ELR (cell line): ENCODE measurements around the gene PPT2.

Source experiments
- DNase-seq: peaks from one replicate; pipeline ENCODE4 v3.0.0-alpha.2; 2015; ENCODE audit warnings: low read depth

The PPT2 gene

GRCh38 chr6:32151863-32152768, 1.8 kb upstream of the PPT2 start, which contains the start of gene PRRT1:
Gene PRRT1, minus strand, starts transcription at chr6:32151939. Its CDS starts 112 bp downstream, at chr6:32151827.
- DNase-seq, result peak; percentile 34

DNA sequence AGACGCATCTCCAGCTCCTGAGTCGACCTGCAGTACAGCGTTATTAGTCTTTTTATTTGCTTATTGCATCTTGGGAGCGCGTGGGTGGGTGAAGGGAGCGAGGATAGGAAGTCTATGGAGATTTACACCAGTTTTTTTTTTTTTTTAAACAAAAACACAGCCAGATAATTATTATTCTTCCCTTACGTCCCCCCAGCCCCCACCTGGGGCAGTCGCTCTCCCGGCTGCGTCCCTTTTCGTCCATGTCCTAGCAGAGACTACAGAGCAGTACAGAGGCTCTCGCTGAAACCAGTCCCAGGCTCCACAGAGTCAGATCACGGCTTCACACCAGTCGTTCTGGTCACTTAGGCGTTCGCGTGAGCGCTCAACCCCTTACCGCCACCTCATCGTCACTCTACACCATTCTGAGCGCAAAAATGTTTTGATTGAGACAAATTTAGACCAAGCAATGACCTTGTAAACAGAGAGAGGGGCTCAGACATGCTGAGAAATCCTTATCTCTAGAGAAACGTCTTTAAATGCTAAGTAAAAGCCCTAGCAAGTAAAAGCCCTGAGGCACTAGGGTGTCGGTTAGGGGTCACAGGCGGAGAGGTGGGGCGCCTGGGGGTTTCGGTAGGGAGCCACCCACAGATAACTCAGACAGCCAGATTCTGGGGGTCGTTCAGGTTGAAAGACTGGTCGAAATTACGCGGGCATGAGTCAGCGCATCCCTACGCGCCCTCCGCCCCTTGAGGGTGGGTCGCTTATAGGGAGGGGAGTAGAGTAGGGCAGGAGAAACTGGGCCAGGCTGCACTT, 975 bp upstream of the PPT2 start:
- DNase-seq, result peak; percentile 64

- DNase-seq, result peak; percentile 80
Measured at GRCh38 chr6:32154514-32155161, 697 bp downstream of the PPT2 start.

GRCh38 chr6:32156891-32157290, 3.0 kb downstream of the PPT2 start:
- DNase-seq, result no peak

- DNase-seq, result no peak
Measured at GRCh38 chr6:32158052-32158451, 4.1 kb downstream of the PPT2 start.

DNA sequence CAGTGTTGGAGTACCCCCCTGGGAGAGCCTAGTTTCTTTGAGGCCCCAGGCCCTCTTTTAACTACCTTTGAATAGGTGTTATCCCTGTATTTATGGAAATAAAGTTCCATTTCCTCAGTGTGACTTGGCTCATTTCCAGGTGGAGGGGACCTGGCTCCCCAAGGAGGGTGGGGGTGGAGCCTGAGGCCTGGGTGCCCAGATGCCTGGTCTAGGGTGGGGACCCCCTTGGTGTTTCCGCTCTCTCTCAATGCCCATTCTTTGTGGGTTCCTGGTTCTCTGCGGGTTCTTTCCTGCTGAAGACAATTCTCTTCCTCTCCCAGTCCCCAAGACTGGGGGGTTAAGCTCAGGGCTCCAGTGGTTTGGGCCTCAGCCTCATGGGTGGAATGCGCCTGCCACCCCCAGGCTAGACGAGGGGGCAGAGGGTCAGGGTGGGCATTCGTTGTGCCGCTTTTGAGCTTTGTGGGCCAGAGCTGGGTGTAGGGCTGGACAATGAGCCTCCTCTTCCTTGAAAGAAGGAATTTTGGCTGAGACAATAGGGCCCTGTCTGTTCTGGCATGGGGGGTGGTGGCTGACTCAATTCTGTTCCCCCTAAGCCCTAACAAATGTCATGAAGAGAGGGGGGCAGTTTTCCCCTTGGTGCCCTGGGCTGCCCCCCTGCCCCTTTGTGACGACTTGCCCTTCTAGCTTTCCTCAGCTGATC, 9.8 kb downstream of the PPT2 start:
- no peak for DNase-seq

DNA sequence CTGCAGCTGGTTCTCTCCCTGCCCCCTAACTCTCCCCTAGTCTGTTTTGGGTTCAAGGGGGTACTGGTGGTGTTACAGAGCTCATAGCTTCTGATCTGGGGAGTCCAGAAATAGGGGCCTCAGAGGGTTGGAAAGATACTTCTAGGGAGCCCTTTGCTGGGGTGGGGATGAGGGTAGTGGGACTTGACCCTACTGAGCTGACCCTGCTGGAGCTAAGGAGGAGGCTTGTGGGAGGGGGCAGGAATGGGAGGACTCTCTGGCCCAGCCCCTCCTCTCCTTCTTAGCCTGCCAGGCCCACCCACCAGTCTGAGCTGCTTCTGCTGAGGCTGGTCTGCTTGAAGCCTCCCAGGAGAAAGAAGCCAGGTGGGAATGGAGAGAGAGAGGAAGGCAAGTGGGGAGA, 10.4 kb downstream of the PPT2 start, which contains the start of gene EGFL8:
EGFL8 (plus strand) TSS at position 301 of the 400 bp plus-strand sequence. CDS start 1,571 bp downstream, outside the sequence.
- DNase-seq, result no peak

DNA sequence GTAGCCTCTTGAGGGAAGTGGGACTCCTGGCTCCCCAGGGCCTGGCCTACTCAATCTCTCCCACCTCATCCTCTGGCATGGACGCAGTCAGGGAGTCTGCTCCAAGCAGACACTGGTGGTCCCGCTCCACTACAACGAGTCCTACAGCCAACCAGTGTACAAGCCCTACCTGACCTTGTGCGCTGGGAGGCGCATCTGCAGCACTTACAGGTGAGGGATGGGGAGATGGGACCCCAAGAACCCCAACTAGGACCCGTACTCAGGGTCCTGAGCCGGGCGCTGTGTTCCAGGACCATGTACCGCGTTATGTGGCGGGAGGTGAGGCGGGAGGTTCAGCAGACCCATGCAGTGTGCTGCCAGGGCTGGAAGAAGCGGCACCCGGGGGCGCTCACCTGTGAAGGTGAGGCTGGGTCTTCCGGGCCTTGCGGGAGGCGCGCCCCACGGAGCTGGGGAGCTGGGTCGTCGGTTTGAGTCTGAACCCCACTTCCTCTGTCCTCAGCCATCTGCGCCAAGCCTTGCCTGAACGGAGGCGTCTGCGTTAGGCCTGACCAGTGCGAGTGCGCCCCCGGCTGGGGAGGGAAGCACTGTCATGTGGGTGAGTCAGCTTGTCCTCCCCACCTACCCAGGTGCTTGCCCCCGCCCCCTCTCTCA, 12.6 kb downstream of the PPT2 start:
- DNase-seq, result no peak

GRCh38 chr6:32167154-32167760, 13.3 kb downstream of the PPT2 start:
- no peak for DNase-seq

- DNase-seq, result no peak
Measured at GRCh38 chr6:32167761-32168262, 13.9 kb downstream of the PPT2 start.

- no peak for DNase-seq
Measured at GRCh38 chr6:32168350-32168749, 14.4 kb downstream of the PPT2 start.

DNA sequence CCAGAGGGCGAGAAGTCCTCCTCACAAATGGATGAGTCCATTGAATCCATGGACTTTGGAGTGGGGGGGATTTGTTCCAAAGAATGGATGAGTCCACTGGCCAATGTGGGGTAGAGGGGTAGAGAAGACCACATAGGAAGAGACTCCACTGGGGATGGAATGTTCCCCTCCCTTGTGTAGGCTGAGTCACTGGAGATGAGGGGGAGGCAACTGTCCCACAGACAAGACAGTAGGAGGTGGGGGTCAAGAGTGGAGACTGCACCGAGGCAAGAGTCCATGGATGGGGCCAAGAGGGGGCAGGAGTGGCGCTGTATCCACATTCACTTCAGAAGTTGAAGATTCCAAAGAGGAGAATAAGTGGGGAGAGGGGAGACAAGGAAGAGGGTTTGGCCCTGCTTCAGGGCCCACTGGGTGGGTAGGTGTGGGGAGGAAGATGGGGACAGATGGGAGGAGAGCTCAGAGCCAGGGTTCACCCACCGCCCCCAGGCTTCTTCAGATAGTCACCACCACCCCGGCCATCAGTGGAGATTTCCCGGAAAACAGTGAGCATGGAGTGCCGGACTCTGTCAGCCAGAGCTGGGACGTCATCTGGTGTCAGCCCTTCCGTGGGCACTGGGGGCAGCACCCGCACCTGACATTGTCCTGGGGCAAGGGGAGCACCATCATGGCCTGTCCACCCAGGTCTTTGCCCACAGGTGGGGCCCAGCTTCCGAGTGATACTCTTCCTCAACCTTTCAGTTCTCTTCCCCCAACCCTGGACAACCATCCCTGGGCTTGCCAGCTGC, 15.1 kb downstream of the PPT2 start:
- DNase-seq, result peak; percentile 26

DNA sequence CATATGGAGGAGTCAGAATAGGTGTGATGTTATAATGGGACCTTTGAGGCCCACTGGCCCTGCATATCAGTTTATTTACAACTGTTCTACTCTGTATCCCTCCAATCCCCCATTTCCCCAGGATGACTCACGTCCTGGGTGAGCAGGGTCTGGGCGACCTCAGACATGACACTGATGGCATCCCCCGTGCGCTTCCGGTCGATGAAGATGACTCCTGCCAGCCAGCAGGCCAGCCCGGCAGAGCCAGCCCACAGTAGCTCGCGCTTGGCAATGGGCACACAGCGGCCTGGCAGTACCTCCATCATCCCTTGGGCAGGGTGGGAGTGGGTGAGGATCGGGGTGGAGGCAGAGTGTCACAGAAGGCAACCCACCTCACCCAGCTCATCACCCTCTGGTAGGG, 16.4 kb downstream of the PPT2 start:
- peak; percentile 67 for DNase-seq

GRCh38 chr6:32171234-32171633, 17.3 kb downstream of the PPT2 start:
- DNase-seq, result no peak

DNA sequence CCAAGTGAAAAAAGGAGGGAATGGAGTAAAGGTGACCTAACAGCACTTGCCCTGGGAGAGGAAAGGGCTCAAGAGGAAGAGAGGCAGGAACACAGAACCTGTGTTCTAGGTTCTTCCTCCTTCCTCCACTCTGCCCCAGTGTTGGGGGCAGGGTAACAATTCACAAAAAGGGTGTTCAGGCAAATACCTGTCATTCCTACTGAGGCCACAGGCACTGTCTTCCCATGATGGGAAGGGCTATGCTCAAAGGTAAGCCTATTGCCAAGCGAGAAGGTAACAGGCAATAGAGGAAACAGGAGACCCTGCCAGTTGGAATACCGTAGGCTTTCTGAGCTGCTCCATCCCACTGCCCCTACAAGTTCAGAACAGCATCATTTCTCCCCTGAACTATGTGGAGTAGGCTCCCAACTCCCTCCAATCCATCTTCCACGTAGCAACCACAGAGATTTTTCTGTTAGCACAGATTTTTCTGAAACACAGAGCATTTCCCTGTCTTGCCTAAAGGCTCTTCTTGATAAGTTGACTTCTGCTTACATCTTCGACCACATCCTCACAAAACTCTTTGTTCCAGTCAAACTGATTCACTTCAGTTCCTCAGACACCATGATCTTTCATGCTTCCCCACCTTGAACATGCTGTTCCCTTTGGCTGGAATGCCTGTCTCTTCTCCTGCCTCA, 19.2 kb downstream of the PPT2 start:
- DNase-seq, result no peak

GRCh38 chr6:32174416-32174815, 20.5 kb downstream of the PPT2 start:
- DNase-seq, result no peak

GRCh38 chr6:32175322-32175710, 21.4 kb downstream of the PPT2 start:
- DNase-seq, result no peak

DNA sequence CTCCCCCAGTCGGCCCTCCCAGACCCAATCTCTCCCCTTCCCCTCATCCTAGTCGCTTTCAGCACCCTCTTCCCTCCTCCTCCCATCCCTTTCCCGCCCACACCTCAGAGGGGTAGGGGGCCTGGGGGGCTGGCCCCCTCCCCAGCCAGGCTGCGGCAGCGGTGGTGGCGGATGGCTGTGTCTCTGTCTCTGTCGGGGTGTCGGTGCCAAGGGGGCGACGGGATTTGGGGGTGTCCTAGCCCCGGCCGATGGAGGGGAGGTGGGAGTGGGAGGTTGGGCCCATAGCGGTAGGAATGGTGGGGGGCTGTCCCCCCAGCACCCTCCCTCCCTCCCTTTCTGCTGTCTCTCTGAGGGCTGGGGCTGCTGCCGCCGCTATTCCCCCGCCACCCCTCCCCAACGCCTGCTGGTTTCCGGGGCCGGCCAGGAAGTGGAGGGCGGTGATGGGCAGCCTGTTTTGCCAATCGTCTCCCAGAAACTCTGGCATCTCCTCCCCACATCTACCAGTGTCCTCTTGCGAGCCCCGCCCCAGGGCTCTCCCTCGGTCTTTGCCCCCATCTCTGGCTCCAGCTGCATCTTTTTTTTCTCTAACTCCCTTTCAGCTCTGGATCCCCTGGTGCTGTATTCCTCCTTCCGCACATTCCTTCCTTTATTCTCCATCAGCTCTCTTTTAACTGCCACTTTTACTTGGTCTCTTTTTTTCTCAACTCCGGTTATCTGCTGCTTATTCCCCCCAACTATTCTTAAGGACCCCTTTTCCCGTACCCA, 22.0 kb downstream of the PPT2 start, which contains the start of gene AGPAT1:
AGPAT1 (minus strand) TSS at position 374 of the 765 bp plus-strand sequence. CDS start 4,588 bp downstream, outside the sequence.
- peak; percentile 98 for DNase-seq
